HG03025 (cell line): ENCODE measurements around the gene STARD9.
"Not testable (repeated sequence)": the region's sequence is repeated elsewhere in the genome, so short reads cannot be mapped to it uniquely, and the experiment has no call there.

Experiments
- ATAC-seq: cut with Tn5 transposase; IDR thresholded peaks from one replicate; pipeline ENCODE4 v1.9.1; 2021; ENCODE audit warnings: mild to moderate bottlenecking, moderate library complexity; ENCODE audit not compliant: unreplicated experiment, low FRiP score

STARD9 gene

DNA sequence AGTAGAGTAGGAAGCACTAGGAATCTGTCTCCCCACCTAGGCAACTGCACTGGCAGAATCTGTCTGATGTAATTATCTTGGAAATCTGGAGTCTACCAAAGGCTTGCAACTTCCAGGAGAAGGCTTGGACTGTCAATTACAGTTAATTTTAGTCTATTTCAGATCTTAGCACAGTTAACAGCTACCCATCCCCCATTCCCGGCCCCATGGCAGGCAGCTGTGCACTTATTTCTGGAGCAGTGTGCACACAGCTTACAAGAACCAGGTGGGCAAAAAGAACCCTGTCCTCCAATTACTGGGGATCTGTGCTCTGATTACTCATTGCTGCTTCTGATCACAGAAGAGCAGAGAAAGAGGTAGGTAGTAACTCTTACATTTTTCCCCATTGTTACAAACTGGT, 173.9 kb downstream of the STARD9 start:
- ATAC-seq, result no peak

DNA sequence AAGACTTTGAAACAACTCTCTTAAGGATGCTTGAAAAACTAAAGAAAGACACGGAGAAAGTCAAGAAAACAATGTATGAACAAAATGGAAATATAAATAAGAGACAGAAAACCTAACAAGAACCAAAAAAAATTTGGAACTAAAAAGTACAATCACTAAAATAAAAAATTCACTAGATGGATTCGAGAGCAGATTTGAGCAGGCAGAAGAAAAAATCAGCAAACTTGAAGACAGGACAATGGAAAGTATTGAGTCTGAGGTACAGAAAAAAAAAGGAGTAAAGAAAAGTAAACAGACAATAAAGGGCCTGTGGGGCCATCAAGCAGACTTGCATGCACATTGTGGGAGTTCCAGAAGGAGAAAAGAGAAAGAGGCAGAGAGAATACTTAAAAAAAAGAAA, 174.9 kb downstream of the STARD9 start:
- ATAC-seq, result no peak

DNA sequence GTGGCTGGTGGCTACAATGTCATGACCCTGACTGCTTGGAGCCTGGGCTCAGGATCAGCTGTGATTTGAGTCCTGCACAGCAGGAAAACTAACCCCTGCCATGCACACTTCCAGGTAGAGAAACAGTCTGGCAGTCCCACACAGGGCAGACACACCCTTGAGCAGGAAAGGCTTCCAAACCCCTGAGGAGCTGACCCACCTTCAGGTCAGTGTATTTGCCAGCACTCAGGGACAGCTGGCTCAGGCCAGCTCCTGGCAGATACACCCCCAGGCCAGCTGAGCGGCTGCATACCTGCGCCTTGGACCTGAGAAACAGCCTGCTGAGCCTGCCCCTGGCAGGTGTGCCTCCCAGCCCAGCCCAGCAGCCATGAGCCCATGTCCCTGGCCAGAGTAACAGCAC, 183.7 kb downstream of the STARD9 start:
- ATAC-seq, result no peak

DNA sequence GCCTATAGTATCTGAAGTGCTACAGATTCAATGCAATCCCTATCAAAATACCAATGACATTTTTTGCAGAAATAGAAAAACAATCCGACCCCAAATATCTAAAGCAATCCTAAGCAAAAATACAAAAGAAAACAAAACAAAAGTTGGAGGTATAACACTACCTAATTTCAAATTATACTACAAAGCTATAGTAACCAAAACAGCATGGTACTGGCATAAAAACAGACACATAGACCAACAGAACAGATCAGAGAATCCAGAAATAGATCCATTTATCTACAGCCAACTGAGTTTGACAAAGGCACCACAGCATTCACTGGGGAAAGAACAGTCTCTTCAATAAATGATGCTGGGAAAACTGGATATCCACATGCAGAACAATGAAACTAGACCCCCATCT, 185.4 kb downstream of the STARD9 start:
- ATAC-seq, result no peak

DNA sequence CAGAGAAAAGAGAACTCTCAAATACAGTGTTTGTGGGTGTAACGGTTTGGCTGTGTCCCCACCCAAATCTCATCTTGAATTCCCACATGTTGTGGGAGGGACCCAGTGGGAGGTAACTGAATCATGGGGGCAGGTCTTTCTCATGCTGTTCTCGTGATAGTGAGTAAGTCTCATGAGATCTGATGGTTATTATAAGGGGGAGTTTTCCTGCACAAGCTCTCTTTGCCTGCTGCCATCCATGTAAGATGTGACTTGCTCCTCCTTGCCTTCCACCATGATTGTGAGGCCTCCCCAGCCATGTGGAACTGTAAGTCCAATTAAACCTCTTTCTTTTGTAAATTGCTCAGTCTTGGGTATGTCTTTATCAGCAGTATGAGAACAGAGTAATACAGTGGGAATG, 186.4 kb downstream of the STARD9 start:
- not testable (repeated sequence) for ATAC-seq

DNA sequence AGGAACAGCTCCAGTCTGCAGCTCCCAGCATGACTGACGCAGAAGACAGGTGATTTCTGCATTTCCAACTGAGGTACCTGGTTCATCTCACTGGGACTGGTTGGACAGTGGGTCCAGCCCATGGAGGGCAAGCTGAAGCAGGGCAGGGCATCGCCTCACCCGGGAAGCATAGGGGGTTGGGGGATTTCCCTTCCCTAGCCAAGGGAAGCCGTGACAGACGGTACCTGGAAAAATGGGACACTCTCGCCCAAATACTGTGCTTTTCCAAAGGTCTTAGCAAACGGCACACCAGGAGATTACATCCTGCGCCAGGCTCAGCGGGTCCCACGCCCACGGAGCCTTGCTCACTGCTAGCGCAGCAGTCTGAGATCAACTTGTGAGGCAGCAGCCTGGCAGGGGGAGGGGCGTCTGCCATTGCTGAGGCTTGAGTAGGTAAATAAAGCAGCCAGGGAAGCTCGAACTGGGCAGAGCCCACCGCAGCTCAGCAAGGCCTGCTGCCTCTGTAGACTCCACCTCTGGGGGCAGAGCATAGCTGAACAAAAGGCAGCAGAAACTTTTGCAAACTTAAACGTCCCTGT, 188.8 kb downstream of the STARD9 start:
- ATAC-seq, result not testable (repeated sequence)

DNA sequence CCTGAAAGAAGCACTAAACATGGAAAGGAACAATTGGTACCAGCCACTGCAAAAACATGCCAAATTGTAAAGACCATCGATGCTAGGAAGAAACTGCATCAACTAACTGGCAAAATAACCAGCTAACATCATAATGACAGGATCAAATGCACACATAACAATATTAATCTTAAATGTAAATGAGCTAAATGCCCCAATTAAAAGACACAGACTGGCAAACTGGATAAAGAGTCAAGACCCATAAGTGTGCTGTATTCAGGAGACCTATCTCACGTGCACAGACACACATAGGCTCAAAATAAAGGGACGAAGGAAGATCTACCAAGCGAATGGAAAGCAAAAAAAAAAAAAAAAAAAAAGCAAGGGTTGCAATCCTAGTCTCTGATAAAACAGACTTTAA, 190.7 kb downstream of the STARD9 start:
- ATAC-seq, result not testable (repeated sequence)
